GM19240 (cell line): Measurements from ENCODE around the gene FCN1.
"Not testable (repeated sequence)": the region's sequence is repeated elsewhere in the genome, so short reads cannot be mapped to it uniquely, and the experiment has no call there.

Source experiments
- DNase-seq: peaks from one replicate; pipeline ENCODE4 v3.0.0; 2011; ENCODE audit warnings: low spot score; ENCODE audit not compliant: insufficient read length

Gene FCN1

DNA sequence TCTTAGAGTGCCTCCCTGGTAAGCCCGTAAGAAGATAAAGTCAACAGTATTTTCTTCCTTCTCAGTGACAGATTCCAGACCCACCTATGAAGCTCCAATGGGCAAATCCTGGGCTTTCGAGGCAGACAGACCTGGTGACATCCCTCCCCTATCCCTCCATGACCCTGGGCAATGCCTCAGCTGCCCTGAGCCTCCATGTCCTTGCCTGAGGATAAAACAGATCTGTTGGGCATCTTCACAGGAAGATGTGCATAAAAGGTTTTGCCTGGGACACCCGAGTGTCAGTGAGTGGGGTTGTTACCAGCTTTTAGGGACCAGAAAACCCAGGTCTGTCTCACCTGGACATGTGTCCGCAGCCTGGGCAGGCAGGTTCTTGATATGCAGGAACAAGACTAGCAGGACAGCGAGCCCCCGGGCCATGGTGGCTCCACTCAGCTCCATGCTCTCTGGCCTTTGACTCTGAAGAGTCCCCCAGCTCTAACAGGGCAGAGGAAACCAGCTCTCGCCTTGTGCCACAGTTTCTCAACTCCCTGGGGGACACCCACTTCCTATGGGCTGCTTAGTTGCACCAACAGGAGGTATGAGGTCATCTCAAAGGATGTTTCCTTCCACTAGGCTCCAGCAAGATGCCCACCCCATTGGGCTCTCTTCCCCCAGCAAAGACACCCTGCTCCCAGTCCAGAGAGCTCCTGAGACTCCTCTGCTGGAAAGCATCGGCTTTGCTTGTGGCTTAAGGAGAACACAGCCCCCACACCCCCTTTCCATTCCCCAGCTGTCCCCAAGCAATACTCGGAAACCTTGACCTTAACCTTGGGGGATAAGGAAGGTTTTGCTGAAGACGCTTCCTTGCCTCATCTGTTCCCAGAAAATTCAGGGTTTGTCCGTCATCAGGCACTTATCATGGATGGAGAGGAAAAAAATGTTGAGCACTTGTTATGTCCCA lies at the start of gene FCN1:
FCN1 (minus strand) TSS at position 482 of the 943 bp plus-strand sequence; CDS start at position 441, 41 bp downstream.
- DNase-seq: no peak

DNA sequence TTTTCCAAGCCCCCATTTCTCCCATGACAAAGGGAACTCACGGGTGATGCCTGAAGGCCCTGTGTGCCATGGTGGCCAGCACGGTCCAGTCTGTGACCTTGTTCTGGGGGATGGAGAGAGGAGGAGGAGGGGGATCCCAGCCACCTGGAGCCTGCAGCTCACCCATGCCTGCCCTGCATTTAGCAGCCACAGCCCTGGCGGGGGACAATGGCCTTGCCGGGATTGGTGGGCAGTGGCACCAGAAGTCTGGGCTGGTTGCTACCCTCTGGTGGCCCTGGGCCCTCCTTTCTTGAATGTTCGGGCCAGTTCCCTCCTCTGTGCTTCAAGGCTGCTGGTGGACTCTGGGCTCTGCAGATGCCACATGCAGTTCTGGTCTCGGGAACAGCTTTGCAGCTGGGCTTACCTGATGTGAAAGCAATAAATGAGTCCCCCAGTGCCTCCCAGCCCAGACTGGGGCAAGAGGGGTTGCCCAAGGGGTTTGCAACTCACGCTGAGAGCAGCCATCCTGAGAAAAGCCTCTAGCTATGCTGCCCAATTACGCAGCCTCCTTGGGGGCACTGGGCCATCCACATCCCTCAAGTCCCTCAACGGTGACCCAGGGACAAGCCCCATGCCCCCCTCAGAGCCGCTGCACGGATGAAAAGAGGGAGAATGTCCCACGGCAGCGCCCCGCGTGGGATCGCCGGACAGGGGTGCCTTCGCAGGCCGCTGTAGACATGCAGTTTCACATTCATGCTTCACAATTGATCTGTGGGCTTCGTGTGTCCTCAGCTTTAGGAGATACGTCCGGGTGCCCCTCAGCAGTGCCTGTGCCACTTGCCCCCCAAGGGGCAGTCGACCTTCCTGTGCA lies 49.2 kb upstream of the FCN1 start:
- DNase-seq: no peak

DNA sequence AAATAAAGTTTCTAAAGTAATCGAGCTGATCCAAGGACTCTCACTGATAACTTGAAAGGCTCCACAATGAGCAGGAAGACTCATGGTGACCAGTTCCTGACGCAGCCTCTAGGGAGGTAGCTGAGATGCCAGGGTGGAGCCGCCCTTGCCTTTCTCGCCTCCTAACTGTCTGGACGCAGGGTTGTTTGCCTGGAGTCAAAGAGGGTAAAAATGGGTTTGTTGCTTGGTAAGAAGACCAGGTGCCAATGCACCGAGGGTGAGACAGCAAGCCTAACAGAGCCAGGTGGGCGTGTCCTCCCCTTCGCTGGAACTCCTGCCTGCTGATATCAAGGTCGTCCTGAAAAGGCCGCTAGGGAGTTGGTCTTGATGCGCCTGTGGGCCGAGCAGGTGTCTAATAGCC lies 48.6 kb upstream of the FCN1 start:
- no peak for DNase-seq

DNA sequence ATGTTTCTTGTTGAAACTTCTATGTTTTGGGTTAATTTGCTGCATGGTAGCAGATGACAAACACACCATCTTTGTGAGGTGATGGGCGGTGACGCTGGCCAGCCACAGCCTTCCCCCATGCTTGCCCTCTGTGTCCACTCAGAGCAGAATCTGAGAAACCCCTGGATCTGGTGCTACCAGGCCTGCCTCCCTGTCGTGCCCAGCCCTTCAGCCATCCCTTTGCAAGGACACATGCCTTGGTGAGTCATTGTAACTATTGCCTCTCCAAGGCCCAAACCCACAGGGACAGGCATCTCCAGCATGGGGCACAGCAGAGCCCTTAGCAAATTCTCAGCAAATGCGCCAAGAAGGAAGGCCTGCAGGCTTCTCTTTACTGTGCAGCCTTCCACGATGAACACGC lies 48.1 kb upstream of the FCN1 start:
- no peak for DNase-seq

DNA sequence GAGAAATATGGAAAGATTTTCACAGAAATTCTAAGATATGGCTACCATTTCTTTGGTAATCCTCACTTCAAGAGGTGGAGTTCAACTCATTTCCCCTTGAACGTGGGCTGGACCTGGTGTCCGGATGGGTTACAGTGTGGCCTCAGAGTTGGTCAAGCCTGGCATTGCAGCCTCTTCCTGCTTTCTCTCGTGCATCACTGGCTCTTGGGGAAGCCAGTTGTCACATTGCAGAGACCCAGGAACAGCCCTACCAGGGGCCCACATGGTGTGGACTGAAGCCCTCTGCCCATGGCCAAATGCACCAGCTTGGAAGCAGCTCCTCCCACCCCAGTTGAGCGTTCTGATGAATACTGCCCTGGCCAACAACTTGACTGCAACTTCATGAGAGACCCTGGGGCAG lies 47.7 kb upstream of the FCN1 start:
- DNase-seq: no peak

DNA sequence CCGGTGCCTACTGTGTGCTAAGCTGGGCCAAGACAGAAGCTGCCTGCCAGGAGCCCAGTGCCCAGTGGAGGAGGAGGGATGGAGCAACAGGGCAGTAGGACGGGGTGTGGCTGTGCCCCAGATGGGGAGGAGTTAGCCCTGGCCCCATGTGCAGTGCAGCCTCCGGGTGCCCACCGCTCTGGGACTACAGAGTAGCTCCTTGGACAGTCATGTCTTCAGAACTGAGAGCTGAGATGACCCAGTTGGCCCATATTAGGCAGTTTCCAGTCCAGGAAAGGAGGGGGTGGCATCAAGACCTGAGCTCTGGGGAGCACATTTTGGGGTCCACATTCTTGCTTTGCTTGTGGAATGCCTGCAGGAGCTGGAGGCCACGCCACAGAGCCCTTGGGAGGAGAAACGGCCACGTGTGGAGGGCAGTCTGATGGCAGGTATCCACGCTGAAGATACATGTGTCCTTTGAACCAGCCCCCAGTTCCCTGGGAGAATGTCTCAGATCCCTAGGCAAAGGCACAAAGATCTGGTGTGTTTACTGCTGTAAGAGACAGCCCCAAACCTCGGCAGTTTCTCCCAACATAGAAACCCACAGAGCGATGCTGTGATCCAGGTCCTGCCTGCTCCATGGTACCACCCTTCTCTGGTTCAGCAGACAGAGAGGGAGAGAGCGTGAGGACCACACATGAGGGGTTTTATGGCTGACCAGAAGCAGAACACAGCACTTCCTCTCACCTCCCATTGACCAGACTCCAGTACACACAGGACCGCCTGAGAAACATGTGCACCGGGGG lies 46.8 kb upstream of the FCN1 start:
- no peak for DNase-seq

DNA sequence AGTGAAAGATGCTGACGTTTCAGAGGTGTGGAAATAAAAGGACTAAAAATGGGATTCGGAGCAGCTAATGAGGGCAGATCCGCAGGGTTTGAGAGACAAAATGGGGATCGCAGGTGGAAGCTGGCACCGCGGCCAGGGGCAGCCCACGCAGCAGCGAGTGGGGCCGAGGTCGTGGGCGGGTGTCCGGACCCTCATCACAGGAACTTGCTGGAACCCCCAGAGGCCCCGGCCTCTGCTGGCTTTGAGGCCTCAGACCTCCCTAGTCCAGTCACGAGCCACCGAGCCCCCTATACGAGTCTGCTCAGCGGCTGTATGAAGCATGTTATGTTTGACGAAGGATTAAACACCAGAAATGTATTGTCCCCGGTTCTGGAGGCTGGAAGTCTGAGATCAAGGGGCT lies 45.8 kb upstream of the FCN1 start:
- DNase-seq: no peak

DNA sequence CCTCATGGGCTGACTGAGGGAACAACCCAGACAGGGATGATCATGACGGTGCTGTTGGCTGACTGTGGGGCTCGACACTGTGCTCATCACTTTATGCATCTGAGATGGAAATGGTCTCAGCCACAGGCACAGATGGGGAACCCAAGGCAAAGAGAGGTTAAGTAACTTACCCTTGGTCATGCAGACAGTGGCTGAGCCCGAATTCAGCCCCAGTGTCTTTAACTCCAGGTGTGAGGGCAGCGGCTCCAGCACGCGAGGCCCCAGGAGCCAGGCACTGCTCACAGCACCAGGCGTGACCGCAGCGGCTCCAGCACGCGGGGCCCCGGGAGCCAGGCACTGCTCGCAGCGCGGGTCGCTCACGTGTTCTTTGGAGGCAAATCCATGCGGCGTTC lies 45.3 kb upstream of the FCN1 start:
- no peak for DNase-seq

DNA sequence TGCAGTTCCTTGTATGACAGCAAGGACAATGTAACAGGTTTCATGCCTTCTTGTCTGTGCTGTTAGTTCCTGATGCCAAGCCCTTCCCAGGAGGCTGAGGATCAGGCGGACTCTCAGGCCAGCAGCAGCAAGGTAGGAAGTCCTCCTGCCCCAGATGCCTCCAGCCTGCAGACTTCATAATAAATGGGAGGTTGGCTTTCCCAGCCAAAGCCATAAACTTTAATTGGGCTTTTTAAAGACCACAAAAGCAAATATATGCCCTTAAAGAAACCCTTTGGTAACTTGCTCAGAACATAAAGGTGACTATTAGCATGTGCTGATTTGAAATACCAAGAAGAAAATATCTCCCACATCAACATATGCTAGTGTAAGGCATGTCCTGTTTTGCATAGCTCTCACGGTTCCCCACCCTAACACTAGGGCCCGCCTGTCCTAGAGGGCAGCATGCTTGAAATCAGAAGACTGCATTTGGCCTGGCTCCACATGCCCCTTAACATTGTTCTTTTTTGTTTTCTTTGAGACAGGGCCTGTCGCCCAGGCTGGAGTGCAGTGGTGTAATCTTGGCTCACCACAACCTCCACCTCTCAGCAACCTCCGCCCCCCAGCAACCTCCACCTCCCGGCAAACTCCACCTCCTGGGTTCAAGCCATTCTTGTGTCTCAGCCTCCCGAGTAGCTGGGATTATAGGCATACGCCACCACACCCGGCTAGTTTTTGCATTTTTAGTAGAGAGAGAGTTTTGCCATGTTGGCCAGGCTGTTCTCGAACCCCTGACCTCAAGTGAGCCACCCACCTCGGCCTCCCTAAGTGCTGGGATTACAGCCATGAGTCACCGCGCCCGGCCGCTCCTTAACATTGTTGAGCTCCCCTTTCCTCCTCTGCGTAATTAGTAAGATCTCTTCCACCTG lies 44.6 kb upstream of the FCN1 start:
- DNase-seq: no peak

DNA sequence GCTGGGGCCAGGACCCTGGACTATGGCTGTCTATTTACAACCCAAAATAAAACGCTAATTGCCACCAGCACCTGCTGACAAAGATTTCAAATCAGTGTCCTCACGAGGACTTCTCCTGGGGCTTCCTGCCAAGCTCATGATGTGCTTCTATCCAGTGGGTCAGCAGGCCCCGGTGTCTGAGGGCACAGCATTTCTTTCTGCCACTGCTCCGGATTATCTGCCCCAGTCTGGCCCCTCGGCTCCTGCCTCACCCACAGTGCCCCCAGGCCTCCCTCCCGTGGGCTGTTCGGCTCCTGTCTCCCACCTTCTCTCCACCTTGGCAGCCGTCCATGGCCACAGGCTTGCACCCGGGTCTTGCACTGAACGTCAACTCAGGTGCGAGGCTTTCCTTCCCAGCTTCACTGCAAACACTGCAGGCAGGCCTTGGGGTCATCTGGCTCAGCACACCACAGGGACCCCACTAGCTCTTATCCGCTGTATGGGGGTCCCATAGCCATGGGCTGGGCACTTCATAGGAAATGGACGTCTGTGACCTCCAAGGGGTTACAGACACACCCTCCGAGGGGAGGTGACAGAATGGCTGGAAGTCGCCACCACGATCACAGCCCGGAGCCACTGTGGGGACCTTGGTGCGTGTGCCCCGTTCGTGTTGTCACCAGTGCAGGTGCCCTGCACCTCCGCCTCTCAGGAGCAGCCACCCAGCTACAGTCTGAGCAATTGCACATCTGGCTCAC lies 43.8 kb upstream of the FCN1 start:
- no peak for DNase-seq

DNA sequence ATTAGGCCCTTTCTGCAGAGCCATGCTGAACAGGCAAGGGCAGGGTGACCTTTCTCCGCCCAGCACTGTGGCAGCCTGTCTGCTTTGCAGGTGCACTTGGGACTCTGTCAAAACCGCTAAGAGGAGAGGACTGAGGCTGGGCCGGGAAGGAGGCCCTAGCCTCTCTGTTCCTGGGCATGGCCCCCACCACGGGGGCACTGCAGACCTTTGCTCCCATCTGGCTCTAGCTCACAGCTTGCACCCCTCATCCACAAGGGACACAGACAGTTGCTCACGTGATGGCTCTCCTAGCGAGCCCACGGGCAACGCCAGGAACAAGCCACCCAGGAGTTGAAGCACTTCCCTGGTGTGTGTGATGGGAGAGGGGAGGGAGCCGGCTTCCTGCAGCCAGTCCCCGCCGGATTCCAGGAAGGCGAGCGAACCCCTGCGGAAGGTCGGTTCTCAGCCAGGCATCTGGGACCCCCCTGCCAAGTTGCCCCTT lies 43.0 kb upstream of the FCN1 start:
- no peak for DNase-seq

DNA sequence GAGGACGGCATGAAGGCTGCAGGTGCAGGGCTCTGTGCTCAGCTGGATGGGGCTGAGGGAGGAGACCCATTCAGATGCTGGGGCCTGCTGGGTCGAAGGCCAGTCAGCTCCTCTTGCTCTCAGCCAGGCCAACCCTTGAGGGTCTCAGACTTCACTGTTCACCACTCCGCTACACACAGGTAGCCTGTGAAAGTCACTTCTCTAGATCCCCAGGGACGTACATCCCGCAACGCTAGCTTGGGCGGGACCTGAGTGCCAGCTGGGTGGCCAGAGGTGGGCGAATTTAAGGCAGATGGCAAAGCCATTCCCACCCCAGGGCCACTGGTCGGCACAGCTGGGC lies 42.2 kb upstream of the FCN1 start:
- DNase-seq: no peak

DNA sequence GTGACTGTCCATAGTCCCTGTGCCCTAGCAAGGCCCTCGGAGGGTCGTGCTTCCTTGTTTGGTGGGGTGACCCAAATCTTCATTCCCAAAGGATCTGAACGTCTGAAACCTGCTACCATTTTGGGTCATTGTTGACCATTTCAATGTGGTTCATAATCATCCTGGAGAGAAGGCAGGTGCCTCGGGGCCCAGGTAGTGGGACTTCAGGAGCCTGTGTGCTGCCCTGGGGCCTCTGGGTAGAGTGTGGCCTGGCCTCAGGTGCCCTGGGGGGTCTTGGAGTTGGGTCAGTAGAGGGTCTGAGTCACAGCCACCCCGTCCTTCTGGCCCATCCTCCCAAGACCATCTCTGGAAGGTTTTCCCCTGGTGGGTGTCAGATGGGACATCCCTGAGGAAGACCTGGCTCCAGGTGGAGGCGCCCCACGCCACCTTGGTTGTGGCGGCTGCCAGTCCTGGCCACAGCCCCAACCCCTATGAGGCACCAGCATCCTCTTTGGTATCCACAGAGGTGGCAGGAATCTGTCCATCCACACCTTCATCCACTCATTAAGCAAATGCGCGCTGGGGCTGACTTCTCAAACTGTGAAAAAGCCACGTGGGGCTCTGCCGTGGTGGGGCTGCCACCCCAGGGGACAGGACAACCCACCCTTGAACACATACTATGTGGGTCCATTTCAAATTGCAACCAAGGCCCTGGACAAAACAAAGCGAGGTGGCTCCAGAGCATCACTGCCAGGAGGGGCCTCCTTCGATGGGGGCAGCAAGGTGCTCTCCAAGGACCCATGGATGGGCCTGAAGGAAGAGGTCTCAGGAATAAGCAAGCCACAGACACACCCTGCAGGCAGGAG lies 41.6 kb upstream of the FCN1 start:
- no peak for DNase-seq

DNA sequence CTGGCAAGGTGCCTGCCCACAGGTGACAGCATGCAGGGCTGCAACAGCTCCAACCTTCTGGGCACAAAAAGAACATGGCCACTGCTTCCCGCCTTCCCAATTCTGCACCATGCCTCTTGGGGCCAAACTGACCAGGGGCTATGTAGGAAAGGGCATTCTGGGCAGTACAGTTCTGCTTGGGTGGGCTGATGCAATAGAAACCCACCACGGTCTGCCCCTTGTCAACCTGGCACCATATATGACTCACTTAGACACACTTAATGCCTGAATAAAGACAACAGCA lies 40.2 kb upstream of the FCN1 start:
- DNase-seq: no peak

DNA sequence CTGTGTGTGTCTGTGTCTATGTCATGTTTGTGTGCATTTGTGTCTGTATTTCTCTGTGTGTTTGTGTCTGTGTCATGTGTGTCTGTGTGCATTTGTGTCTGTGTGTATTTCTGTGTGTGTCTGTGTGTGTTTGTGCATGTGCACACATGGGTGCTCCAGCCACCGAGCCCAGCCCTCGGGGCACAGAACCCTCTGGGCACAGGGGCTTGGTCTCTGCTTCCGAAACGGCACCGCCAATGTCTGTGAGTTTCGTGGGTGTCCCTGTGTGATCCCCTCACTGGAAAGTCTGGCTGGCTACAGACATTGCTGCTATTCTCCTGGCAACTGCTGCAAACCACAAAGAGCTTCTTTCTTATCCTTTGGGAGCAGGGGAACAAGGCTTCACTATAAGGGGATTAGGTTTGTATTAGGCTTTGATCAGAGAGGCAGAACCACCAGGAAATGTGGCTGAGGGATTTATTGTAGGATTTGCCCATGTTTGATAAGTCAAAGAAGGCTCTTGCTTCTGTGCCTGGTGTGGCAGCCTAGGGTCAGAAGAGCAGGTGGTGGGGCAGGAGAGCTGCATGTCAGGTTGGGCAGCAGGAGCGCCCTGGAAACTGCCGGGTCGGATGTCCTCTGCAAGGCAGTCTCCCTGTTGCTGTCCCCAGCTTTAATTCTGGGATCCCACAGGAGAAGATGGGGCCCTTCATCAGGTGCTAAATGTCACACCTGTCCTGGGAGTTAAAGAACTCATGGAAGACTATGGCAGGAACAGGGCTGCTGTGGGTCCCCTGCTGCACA lies 39.6 kb upstream of the FCN1 start:
- no peak for DNase-seq

DNA sequence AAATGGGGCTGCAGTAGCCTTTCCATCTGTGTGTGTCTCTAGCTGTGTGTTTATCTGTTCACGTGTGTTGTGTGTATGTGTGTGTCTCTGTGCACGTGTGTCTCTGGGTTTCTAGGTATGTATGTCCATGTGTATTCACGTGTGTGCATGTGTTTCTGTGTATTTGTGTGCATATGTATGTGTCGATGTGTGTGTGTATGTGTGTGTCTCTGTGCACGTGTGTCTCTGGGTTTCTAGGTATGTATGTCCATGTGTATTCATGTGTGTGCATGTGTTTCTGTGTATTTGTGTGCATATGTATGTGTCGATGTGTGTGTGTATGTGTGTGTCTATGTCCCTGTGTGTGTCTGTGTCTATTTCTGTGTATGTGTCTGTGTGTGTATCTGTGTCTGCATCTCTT lies 38.7 kb upstream of the FCN1 start:
- not testable (repeated sequence) for DNase-seq

DNA sequence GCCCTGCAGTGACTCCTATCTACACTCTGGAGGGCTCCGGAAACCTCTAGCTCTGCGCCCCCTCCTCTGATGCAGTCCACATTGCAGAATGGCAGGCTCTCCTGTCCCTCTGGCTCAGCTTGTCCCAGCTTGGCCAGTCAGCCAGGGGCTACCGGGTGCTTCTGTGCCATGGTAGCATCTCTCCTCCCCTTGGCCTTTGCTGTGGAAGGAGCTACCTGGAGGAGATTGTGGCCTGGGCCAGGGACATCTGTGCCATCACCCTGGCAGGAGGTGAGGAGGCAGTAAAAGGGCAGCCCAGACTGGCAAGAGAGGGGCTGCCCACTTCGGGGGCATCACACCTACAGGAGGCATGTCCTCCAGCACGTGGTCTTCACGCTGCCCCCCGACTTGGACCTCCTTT lies 38.1 kb upstream of the FCN1 start:
- DNase-seq: no peak

DNA sequence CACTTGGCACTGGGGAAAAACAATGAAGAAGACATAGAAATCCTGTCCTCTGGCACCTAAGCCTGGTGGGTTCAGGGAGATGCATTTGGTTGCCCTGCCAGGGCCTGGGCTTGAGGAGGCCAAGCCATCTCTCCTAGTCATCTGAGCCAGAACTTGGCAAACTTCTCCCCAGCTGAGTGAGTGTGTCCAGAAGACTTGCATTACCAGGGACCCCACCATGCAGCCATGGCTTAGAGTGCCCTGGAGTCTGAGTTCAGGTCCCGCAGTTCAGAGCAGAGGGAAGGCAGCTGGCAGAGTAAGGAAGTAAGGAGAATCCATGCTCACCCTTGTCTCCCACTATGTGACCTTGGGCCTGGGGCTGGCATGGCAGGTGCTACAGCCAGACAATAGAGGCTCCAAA lies 37.4 kb upstream of the FCN1 start:
- no peak for DNase-seq
